ENCODE results near the gene DEFB114. TPM values are rescaled to one million over a fixed set of nuclear protein-coding genes. Genes with fewer than 3 reads are reported as not detected.

The DEFB114 gene
- not detected for total RNA-seq

- Mint-ChIP-seq H3K4me3 (no peak within 1 kb of the TSS), H3K27me3 (ENCODE audit: low read depth) (no peaks in the 10 kb centered on the region), H3K27ac (no peak within 1 kb of the TSS), H3K36me3 (ENCODE audit: low read depth) (no peaks in the 10 kb centered on the region), H3K9me3 (peaks cover 2% of the 10 kb centered on the region), H3K4me1 (ENCODE audit: low read depth) (no peaks in the 10 kb centered on the region)
- CTCF ChIA-PET: no interaction called here
- intact Hi-C loops (cut with micrococcal nuclease): no loop called here
- no peak for DNase-seq
Observed at GRCh38 chr6:49964064-49964463, at the start of gene DEFB114. DEFB114 (minus strand) TSS chr6:49964164; CDS start chr6:49964105, 59 bp downstream.

- H3K36me3 Mint-ChIP-seq (ENCODE audit: low read depth): no peaks in the 10 kb centered on the region
- H3K27ac Mint-ChIP-seq: no peak overlapping the region
- CTCF ChIA-PET: no interaction called here
- no peak for DNase-seq
- peaks cover 2% of the 10 kb centered on the region for H3K9me3 Mint-ChIP-seq
- intact Hi-C loops (cut with micrococcal nuclease): no loop called here
- H3K4me1 Mint-ChIP-seq (ENCODE audit: low read depth): no peaks in the 10 kb centered on the region
- no peaks in the 10 kb centered on the region for H3K27me3 Mint-ChIP-seq (ENCODE audit: low read depth)
- no peak overlapping the region for H3K4me3 Mint-ChIP-seq
Observed at GRCh38 chr6:50007819-50008218, 43.9 kb upstream of the DEFB114 start.

GRCh38 chr6:50003139-50003538 is 39.2 kb upstream of the DEFB114 start:
- DNase-seq: no peak
- Mint-ChIP-seq H3K4me3 (no peak overlapping the region), H3K27ac (no peak overlapping the region), H3K36me3 (ENCODE audit: low read depth) (no peaks in the 10 kb centered on the region), H3K27me3 (ENCODE audit: low read depth) (no peaks in the 10 kb centered on the region), H3K9me3 (peaks cover 4% of the 10 kb centered on the region), H3K4me1 (ENCODE audit: low read depth) (no peaks in the 10 kb centered on the region)
- CTCF ChIA-PET: no interaction called here
- intact Hi-C loops (cut with micrococcal nuclease): no loop called here

- no peaks in the 10 kb centered on the region for H3K9me3 Mint-ChIP-seq
- CTCF ChIA-PET: no interaction called here
- H3K4me3 Mint-ChIP-seq: no peak overlapping the region
- H3K36me3 Mint-ChIP-seq (ENCODE audit: low read depth): no peaks in the 10 kb centered on the region
- no peaks in the 10 kb centered on the region for H3K27me3 Mint-ChIP-seq (ENCODE audit: low read depth)
- intact Hi-C loops (cut with micrococcal nuclease): no loop called here
- DNase-seq: no peak
- no peak overlapping the region for H3K27ac Mint-ChIP-seq
- no peaks in the 10 kb centered on the region for H3K4me1 Mint-ChIP-seq (ENCODE audit: low read depth)
Observed at GRCh38 chr6:49995278-49995677, 31.3 kb upstream of the DEFB114 start.

- Mint-ChIP-seq H3K36me3 (ENCODE audit: low read depth) (no peaks in the 10 kb centered on the region), H3K27ac (no peak overlapping the region), H3K27me3 (ENCODE audit: low read depth) (no peaks in the 10 kb centered on the region), H3K4me3 (no peak overlapping the region), H3K4me1 (ENCODE audit: low read depth) (no peaks in the 10 kb centered on the region), H3K9me3 (no peaks in the 10 kb centered on the region)
- CTCF ChIA-PET: no interaction called here
- no peak for DNase-seq
- intact Hi-C loops (cut with micrococcal nuclease): no loop called here
Observed at GRCh38 chr6:49988900-49989299, 24.9 kb upstream of the DEFB114 start.

- no peak for DNase-seq
- Mint-ChIP-seq H3K9me3 (no peaks in the 10 kb centered on the region), H3K27ac (no peak overlapping the region), H3K4me1 (ENCODE audit: low read depth) (no peaks in the 10 kb centered on the region), H3K4me3 (no peak overlapping the region), H3K36me3 (ENCODE audit: low read depth) (no peaks in the 10 kb centered on the region), H3K27me3 (ENCODE audit: low read depth) (no peaks in the 10 kb centered on the region)
- intact Hi-C loops (cut with micrococcal nuclease): no loop called here
- CTCF ChIA-PET: no interaction called here
Observed at GRCh38 chr6:49987749-49988148, 23.8 kb upstream of the DEFB114 start.

- Mint-ChIP-seq H3K36me3 (ENCODE audit: low read depth) (no peaks in the 10 kb centered on the region), H3K4me1 (ENCODE audit: low read depth) (no peaks in the 10 kb centered on the region), H3K4me3 (no peak overlapping the region), H3K9me3 (no peaks in the 10 kb centered on the region), H3K27me3 (ENCODE audit: low read depth) (no peaks in the 10 kb centered on the region), H3K27ac (no peak overlapping the region)
- DNase-seq: no peak
- CTCF ChIA-PET: no interaction called here
- intact Hi-C loops (cut with micrococcal nuclease): no loop called here
Observed at GRCh38 chr6:49986551-49986950, 22.6 kb upstream of the DEFB114 start.

- H3K27ac Mint-ChIP-seq: no peak overlapping the region
- H3K4me1 Mint-ChIP-seq (ENCODE audit: low read depth): peaks cover 6% of the 10 kb centered on the region
- DNase-seq: no peak
- intact Hi-C loops (cut with micrococcal nuclease): no loop called here
- H3K36me3 Mint-ChIP-seq (ENCODE audit: low read depth): no peaks in the 10 kb centered on the region
- CTCF ChIA-PET: no interaction called here
- no peaks in the 10 kb centered on the region for H3K27me3 Mint-ChIP-seq (ENCODE audit: low read depth)
- H3K4me3 Mint-ChIP-seq: no peak overlapping the region
- no peaks in the 10 kb centered on the region for H3K9me3 Mint-ChIP-seq
Observed at GRCh38 chr6:49982046-49982445, 18.1 kb upstream of the DEFB114 start.

GRCh38 chr6:49980898-49981297 is 16.9 kb upstream of the DEFB114 start:
- peaks cover 6% of the 10 kb centered on the region for H3K4me1 Mint-ChIP-seq (ENCODE audit: low read depth)
- H3K9me3 Mint-ChIP-seq: no peaks in the 10 kb centered on the region
- no peaks in the 10 kb centered on the region for H3K36me3 Mint-ChIP-seq (ENCODE audit: low read depth)
- no peaks in the 10 kb centered on the region for H3K27me3 Mint-ChIP-seq (ENCODE audit: low read depth)
- H3K4me3 Mint-ChIP-seq: no peak overlapping the region
- CTCF ChIA-PET: no interaction called here
- DNase-seq: no peak
- H3K27ac Mint-ChIP-seq: no peak overlapping the region
- intact Hi-C loops (cut with micrococcal nuclease): no loop called here

- CTCF ChIA-PET: no interaction called here
- peaks cover 6% of the 10 kb centered on the region for H3K4me1 Mint-ChIP-seq (ENCODE audit: low read depth)
- H3K4me3 Mint-ChIP-seq: no peak overlapping the region
- intact Hi-C loops (cut with micrococcal nuclease): no loop called here
- H3K36me3 Mint-ChIP-seq (ENCODE audit: low read depth): no peaks in the 10 kb centered on the region
- no peaks in the 10 kb centered on the region for H3K9me3 Mint-ChIP-seq
- no peak for DNase-seq
- no peaks in the 10 kb centered on the region for H3K27me3 Mint-ChIP-seq (ENCODE audit: low read depth)
- no peak overlapping the region for H3K27ac Mint-ChIP-seq
Observed at GRCh38 chr6:49979584-49979983, 15.6 kb upstream of the DEFB114 start.

- CTCF ChIA-PET: no interaction called here
- Mint-ChIP-seq H3K27ac (no peak overlapping the region), H3K27me3 (ENCODE audit: low read depth) (no peaks in the 10 kb centered on the region), H3K9me3 (no peaks in the 10 kb centered on the region), H3K36me3 (ENCODE audit: low read depth) (no peaks in the 10 kb centered on the region), H3K4me3 (no peak overlapping the region), H3K4me1 (ENCODE audit: low read depth) (peaks cover 6% of the 10 kb centered on the region)
- intact Hi-C loops (cut with micrococcal nuclease): no loop called here
- no peak for DNase-seq
Observed at GRCh38 chr6:49978332-49979226, 14.6 kb upstream of the DEFB114 start.

- Mint-ChIP-seq H3K4me1 (ENCODE audit: low read depth) (no peaks in the 10 kb centered on the region), H3K9me3 (no peaks in the 10 kb centered on the region), H3K36me3 (ENCODE audit: low read depth) (no peaks in the 10 kb centered on the region), H3K27ac (no peak within 1 kb of the TSS), H3K4me3 (no peak within 1 kb of the TSS), H3K27me3 (ENCODE audit: low read depth) (no peaks in the 10 kb centered on the region)
- no peak for DNase-seq
- intact Hi-C loops (cut with micrococcal nuclease): no loop called here
- CTCF ChIA-PET: no interaction called here
Observed at GRCh38 chr6:49969605-49970004, 5.6 kb upstream of the DEFB114 start, which contains the start of gene DEFB113. DEFB113 (minus strand) TSS chr6:49969625; CDS start chr6:49969625, 0 bp downstream.

- CTCF ChIA-PET: no interaction called here
- H3K9me3 Mint-ChIP-seq: no peaks in the 10 kb centered on the region
- DNase-seq: no peak
- no peaks in the 10 kb centered on the region for H3K4me1 Mint-ChIP-seq (ENCODE audit: low read depth)
- H3K27ac Mint-ChIP-seq: no peak overlapping the region
- no peaks in the 10 kb centered on the region for H3K27me3 Mint-ChIP-seq (ENCODE audit: low read depth)
- no peak overlapping the region for H3K4me3 Mint-ChIP-seq
- intact Hi-C loops (cut with micrococcal nuclease): no loop called here
- H3K36me3 Mint-ChIP-seq (ENCODE audit: low read depth): no peaks in the 10 kb centered on the region
Observed at GRCh38 chr6:49966823-49967222, 2.9 kb upstream of the DEFB114 start.

All from activated naive CD4-positive, alpha-beta T cell treated with anti-CD3 and anti-CD28 coated beads for 36 hours (primary cell).